NCI-H146 (cell line): Measurements from ENCODE around the gene C8A.

ENCODE experiments used
- DNase-seq: peaks from one replicate; lab custom pipeline; 2025; lab: John Stamatoyannopoulos, UW

C8A gene

DNA sequence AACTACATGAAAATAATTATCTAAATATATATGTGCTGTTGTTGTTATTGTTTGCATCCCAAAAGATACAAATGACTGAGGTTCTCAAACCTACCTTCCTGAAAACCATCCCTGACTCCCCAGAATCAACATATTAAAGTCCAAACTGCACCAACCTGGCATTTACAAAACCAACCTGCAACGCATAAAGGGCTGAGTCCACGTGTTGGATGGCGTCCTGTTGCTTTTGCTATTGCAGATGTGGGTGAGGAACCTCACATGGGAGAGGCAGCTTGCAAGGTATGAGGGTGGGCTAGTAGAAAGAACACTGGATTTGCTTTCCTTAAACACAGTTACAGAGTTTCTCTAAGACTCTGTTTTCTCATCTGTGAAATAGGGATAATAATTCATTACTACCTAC lies 112.8 kb downstream of the C8A start:
- DNase-seq, result no peak
